GM21786 (cell line): ENCODE data around the gene LAIR1.

Experiments
- ATAC-seq: cut with Tn5 transposase; IDR thresholded peaks from one replicate; pipeline ENCODE4 v1.9.1; 2021; ENCODE audit not compliant: unreplicated experiment

The LAIR1 gene

DNA sequence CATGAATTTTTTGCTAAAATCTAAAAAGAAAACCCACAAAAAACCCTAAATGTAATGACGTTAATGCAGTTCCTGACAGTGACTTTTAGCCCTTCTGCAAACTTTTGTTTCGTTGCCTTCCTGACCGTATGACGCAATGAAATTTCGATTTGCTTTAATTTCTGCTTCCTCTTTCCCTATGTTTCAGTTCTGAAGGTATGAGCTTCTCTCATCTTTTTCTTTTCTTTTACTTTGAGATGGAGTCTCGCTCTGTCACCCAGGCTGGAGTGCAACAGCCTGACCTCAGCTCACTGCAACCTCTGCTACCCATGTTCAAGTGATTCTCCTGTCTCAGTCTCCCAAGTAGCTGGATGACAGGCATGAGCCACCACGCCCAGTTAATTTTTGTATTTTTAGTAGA lies 45.7 kb downstream of the LAIR1 start:
- ATAC-seq, result no peak

DNA sequence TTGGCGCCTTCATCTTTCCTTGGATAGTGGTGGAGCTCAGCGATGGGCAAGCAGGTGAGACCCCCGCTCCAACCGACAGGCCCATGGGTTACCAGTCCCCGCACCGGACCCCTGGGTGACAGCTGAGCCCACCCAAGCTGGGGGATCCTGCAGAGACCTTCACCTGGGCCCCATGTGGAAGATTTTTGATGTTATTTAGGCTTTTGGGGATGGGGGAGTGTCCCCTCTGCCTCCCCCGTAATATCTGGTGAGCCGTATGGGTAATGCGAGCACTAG lies 46.8 kb downstream of the LAIR1 start:
- no peak for ATAC-seq

DNA sequence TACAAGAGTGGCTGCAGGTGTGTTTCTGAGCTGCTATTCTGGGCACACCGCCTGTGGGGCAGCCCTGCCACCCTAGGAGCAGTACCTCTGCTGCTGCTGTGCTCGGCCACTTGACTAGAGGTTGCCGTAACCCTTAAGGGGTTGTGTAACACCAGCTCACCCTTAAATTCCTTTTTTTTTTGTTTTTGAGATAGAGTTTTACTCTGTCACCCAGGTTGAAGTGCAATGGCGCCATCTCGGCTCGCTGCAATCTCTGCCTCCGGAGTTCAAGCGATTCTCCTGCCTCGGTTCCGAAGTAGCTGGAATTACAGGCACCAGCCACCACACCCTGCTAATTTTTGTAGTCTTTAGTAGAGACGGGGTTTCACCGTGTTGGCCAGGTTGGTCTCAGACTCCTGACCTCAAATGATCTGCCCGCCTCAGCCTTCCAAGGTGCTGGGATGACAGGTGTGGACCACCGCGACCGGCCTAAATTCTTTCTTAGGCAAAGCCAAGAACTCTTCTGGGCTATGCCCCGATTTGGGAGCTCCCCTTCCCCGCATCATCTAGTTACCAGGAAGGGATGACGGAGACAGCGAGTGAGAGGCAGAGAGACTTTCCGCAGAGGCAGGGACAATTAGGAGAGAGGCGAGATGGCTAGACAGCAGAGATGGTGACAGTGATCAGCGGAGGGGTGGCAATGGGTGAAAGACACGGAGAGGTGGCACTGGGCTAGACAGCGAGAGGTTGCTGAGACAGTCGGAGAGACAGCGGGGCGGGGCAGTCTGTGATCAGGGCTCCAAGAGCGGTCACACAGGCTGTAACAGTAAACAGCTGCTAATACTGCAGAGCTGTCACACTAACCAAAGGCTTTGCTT lies 47.4 kb downstream of the LAIR1 start:
- no peak for ATAC-seq

DNA sequence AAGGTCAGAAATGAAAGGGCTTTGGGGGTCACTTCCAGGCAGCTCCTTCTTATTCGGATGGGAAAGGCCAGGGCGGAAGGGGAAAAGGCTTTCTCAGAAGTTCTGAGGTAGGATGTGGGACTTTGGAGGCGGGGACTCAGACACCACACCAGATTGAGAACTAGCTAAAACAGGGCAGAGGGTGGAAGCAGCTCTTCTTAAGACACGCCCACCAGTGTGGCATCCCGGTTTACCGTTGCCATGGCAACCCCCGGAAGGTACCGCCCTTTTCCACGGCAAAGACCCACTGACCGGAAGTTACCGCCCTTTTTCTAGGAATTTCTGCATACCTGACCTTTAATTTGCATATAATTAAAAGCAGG lies 48.0 kb downstream of the LAIR1 start:
- ATAC-seq, result no peak

DNA sequence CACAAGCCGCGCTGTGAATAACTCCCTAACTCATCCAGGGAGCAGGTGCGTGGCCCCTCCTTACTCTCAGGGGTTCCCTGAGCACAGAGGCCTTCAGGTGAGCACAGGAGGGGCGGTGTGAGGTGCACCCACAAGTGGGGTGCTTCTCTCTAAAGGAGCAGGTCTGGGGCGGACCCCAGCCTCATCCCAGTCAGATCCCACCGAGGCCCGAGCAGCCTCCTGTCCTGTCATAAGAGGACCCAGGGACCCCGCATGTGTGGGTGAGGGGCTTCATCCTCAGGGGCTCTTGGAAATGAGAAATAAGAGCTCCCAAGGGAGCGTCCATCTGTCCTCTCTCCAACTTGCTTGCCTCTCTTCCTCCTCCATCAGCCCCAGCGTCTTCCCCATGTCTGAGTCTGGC lies 48.8 kb downstream of the LAIR1 start:
- no peak for ATAC-seq

DNA sequence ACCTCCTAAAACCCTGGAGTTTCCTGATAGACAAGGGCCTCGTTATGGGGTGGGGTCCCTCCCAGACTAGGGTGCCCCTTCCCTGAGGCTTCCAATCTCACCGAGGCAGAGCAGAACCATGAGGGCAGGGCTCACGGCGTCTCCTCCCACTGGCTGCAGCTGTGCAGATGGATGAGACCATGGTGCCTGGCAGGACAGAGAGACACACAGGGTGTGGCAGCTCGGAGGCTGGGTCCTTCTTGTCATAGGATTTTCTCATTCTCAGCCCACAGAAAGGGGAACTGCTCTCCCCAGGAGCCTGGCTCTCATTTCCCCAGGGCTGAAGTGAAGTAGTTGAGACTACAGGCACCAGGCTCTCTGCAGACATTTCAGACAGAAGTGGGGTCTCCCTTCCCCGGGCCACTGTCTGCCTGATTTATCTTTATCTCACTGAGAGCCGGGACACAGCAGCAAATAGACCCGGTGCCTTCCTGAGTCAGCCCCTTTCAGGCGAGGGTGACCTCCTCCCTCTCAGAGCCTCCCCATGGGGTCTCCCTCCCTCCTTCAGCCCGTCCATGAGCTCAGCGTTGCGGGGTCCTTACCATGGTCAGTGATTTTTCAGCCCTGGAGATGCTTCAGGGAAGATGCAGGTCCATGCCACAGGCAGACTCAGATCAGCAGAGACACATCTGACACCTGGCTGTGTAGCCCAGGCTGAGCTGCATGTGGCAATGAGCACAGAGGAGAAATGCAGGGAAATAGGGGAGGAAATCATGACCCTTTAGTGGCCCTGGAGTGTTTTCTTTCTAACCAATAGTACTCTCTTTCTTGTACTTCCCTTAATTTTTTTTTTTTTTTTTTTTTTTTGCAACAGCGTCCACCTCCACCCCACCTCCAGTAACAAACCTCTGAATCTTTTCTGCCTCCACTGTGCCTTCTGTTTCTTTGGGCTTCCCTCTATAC lies 52.0 kb downstream of the LAIR1 start, which contains the start of gene LILRA5:
TSS of gene LILRA5 (minus strand) at position 731 of the 942 bp plus-strand sequence. CDS start at position 584, 147 bp downstream.
- no peak for ATAC-seq

DNA sequence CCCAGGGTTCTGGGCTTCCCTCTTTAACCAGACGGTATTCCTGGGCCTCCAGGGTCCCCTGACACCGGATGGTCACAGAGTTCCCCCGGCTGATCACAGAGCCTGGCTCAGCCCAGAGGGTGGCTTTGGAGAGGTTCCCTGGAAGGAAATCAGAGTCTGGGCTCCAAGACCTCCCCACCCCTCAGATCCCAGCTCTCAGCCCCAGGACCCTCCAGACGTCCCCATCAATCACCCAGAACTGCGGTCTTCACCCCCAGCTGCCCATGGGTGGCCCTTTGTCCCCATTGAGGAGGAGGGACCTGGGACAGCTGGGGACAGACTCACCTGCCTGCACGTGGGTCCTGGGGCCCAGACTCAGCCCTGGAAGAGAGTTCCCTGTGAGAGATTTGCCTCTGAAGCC lies 52.7 kb downstream of the LAIR1 start:
- no peak for ATAC-seq

DNA sequence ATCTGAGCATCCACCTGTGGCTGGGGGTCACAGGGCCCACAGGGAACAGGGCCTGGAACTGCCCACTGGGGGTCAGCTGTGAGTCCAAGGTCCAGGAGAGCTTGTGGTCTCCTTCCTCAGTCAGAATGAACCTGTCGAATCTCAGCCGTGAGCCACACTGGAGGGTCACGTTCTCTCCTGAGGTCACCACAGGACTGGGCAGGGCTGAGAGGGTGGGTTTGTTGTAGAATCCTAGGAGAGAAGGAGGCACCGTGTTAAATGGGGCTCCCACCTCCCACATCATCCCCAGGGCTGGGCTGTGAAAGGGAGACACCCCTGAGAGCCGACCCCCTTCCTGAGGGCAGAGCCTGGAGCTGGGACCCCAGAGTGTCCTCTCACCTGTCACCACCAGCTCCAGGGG lies 53.2 kb downstream of the LAIR1 start:
- ATAC-seq, result no peak

DNA sequence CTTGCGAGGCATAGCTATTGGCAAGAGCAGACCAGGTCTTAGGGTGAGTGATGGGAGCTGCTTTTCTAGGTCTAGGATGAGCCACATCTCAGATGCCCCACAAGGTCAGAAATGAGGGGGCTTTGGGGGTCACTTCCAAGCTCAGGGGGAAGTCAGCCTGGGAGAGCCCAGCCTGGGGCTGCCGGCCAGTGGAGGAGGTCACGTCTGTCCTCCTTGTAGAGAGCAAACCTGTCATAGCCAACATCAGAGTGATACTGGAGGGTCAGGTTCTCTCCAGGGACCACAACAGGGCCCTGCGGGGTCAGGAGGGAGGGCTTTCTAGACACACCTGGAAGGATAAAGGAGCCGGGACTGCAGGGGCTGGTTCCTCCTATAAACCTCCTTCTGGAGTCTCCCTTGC lies 54.2 kb downstream of the LAIR1 start:
- no peak for ATAC-seq

DNA sequence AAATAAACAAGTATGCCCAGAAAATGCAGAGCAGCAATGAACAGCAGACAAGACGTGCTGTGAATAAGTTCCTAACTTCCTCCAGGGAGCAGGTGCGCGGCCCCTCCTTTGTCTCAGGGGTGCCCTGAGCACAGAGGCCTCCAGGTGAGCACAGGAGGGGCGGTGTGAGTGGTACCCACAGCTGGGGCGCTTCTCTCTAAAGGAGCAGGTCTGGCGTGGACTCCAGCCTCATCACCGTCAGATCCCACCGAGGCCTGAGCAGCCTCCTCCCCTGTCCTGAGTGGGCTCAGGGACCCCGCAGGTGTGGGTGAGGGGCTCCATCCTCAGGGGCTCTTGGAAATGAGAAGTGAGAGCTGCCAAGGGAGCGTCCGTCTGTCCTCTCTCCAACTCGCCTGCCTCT lies 54.9 kb downstream of the LAIR1 start:
- ATAC-seq, result no peak

DNA sequence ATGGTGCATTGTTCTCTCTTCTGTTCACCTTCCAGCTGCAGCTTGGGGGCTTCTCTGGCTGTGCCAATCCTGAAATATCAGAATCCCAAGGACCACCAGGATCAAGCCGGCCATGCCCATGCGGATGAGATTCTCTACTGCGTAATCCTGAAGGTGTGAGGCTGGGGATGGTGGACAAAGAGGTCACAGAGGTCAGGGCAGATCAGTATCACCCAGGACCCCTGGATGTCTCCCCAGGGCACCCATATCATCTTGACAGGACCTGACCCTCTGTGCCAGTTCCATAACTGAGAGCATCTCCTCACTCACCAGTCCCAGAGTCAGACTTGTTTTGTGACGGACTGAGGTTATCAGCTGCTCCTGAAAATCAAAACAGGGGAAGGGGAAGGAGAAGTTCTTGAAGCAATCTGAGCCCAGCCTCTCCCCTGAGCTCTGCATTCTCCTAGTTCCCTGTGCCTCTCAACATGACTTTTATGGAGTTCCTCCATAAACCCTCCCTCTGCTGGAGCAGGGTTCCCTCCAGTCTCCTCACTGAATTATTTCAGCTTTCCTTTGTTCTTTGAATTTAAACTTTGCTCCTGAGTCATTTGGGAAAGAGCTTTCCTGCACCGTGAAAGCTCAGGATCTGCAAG lies 57.2 kb downstream of the LAIR1 start:
- no peak for ATAC-seq

DNA sequence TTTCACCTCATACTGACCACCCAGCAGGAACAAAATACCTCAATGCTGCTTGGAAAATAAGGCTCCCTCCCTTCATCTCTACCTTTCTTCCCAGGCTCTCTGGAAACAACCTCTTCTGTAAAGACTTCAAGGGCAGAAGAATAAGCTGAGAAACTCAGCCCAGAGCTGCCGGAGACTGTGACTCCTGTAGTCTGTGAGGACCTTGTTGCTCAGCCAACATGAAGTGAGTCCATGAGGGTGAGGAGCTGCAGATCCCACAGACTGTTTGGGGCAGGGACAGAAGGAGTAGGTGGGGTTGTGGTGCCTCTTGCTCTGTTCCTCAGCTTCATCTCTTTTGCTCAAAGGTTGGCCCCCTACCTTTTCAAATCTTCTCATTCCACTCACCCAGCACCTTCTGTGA lies 59.6 kb downstream of the LAIR1 start:
- ATAC-seq, result no peak

DNA sequence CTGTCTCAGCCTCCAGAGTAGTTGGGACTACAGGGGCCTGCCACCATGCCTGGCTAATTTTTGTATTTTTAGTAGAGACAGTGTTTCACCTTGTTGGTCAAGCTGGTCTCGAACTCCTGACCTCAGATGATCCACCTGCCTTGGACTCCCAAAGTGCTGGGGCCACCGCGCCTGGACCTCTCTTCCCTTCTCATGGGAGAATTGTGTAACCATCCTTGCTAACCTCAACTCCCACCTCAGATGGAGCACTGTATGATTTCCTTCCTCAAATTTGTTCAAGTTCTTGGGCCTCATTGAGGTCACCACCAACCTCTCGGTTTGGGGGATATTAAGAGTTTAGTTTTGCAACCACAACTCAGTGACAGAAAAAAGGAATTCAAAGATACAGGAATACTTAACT lies 62.5 kb downstream of the LAIR1 start:
- ATAC-seq, result no peak
